Central memory CD8-positive, alpha-beta T cell (primary cell): ENCODE data around the gene KIF17.

ENCODE experiments used
- ATAC-seq: fragments of 150-1000 bp; cut with Tn5 transposase; replicated peaks from 2 replicates; pipeline ENCODE4 v1.10.0; 2022; ENCODE audit warnings: mild to moderate bottlenecking, moderate FRiP score, moderate number of reproducible peaks; ENCODE audit not compliant: poor library complexity, severe bottlenecking; ENCODE audit errors: extremely low read depth
- DNase-seq, 2 donors: peaks; one replicate each; pipeline ENCODE4 v3.0.0; 2021; ENCODE audit warnings: low spot score in 2 of 2
- H3K27ac Mint-ChIP-seq: one replicate; pipeline ENCODE4 v1.8.0; 2022; ENCODE audit warnings: low read depth, mild to moderate bottlenecking, moderate library complexity, mixed read lengths
- H3K27me3 Mint-ChIP-seq: one replicate; pipeline ENCODE4 v1.8.0; 2022; ENCODE audit warnings: mixed read lengths
- H3K36me3 Mint-ChIP-seq: one replicate; pipeline ENCODE4 v1.8.0; 2022; ENCODE audit warnings: mild to moderate bottlenecking, moderate library complexity, mixed read lengths; ENCODE audit not compliant: insufficient read depth
- H3K4me1 Mint-ChIP-seq: one replicate; pipeline ENCODE4 v1.8.0; 2022; ENCODE audit warnings: mixed read lengths
- H3K4me3 Mint-ChIP-seq: one replicate; pipeline ENCODE4 v1.8.0; 2022; ENCODE audit warnings: mild to moderate bottlenecking, moderate library complexity, mixed read lengths
- H3K9me3 Mint-ChIP-seq: one replicate; pipeline ENCODE4 v1.8.0; 2022; ENCODE audit warnings: mixed read lengths

KIF17 gene

DNA sequence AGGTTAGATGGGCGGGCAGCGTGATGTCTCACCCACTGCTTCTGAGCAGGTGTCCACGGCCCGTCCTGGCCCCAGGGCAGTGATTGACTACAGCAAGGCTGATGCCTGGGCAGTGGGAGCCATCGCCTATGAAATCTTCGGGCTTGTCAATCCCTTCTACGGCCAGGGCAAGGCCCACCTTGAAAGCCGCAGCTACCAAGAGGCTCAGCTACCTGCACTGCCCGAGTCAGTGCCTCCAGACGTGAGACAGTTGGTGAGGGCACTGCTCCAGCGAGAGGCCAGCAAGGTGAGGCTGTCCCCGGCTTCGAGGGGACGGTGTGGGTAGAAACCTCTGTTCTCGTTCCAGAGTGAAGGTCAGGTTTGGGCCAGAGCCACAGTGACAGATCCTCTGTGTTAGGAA, 68.9 kb downstream of the KIF17 start:
- H3K9me3 Mint-ChIP-seq = no peaks in the 10 kb centered on the region

DNA sequence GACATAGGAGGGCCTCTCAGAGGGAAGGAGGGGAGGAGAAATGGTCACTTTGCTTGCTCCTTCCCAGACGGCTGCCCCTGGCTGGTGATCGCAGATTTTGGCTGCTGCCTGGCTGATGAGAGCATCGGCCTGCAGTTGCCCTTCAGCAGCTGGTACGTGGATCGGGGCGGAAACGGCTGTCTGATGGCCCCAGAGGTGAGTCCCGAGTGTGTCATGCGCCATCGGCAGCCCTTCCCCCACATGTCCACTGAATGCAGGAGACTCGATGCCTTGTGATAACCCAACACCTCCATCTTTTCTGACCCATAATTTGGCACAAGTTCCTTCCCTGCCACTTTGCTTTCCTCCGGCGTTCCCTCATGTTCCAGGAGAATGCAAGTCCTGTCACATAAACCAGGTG, 69.4 kb downstream of the KIF17 start:
- no peak for DNase-seq
- peaks cover 43% of the 10 kb centered on the region for H3K36me3 Mint-ChIP-seq
- H3K27me3 Mint-ChIP-seq = no peaks in the 10 kb centered on the region
- no peak overlapping the region for H3K4me3 Mint-ChIP-seq
- ATAC-seq = no peak
- H3K4me1 Mint-ChIP-seq = no peaks in the 10 kb centered on the region
- H3K27ac Mint-ChIP-seq = no peak overlapping the region
- H3K9me3 Mint-ChIP-seq = no peaks in the 10 kb centered on the region

More for the DNA sequence above, 68.9 kb downstream of the KIF17 start:
- Mint-ChIP-seq H3K36me3 (peaks cover 47% of the 10 kb centered on the region), H3K27me3 (no peaks in the 10 kb centered on the region), H3K4me3 (no peak overlapping the region), H3K27ac (no peak overlapping the region), H3K4me1 (no peaks in the 10 kb centered on the region)
- ATAC-seq (no peak), DNase-seq (no peak)

GRCh38 chr1:20645414-20645813, 72.4 kb downstream of the KIF17 start:
- H3K27me3 Mint-ChIP-seq = no peaks in the 10 kb centered on the region
- DNase-seq = no peak
- H3K4me3 Mint-ChIP-seq = no peak overlapping the region
- peaks cover under 1% of the 10 kb centered on the region for H3K4me1 Mint-ChIP-seq
- H3K27ac Mint-ChIP-seq = no peak overlapping the region
- no peak for ATAC-seq
- no peaks in the 10 kb centered on the region for H3K9me3 Mint-ChIP-seq
- H3K36me3 Mint-ChIP-seq = peaks cover 20% of the 10 kb centered on the region

DNA sequence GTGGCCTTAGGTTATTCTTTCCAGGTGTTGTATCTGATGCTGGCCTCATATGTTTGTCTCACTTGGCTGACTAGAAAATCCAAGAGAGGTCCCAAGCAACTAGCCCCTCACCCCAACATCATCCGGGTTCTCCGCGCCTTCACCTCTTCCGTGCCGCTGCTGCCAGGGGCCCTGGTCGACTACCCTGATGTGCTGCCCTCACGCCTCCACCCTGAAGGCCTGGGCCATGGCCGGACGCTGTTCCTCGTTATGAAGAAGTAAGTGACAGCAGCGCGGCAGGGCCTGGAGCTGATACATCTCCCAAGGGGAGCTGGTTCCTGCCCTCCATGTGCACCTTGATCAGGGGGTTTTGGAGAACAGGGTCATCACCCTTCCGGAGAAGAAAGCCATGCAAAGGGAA, 73.4 kb downstream of the KIF17 start:
- ATAC-seq = no peak
- Mint-ChIP-seq H3K4me3 (no peak overlapping the region), H3K4me1 (peaks cover 6% of the 10 kb centered on the region), H3K36me3 (peaks cover 11% of the 10 kb centered on the region), H3K27me3 (no peaks in the 10 kb centered on the region), H3K27ac (no peak overlapping the region), H3K9me3 (no peaks in the 10 kb centered on the region)
- DNase-seq = no peak

GRCh38 chr1:20643080-20643479, 74.7 kb downstream of the KIF17 start:
- H3K36me3 Mint-ChIP-seq = peaks cover 8% of the 10 kb centered on the region
- H3K27me3 Mint-ChIP-seq = no peaks in the 10 kb centered on the region
- H3K27ac Mint-ChIP-seq = no peak overlapping the region
- H3K4me1 Mint-ChIP-seq = peaks cover 11% of the 10 kb centered on the region
- no peaks in the 10 kb centered on the region for H3K9me3 Mint-ChIP-seq
- DNase-seq = no peak
- H3K4me3 Mint-ChIP-seq = no peak overlapping the region
- ATAC-seq = no peak

DNA sequence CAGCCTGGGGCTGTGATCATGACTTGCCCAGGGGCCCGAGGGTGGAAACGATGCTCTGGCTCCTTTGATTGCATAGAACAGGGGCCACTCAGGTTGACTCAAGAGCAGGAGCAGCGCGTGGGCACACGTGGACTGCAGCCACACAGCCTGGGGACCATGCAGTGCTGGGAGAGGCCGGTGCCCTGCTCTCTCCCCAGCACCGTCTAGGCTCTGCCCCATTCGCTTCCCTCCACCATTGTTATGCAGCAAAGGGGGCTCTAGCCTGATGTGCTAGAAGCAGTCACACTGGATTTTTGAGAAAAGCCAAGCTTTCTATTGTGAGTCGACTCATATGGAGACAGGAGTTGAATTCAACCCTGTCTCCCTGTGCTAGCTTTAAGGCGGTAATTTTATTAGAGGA, 75.8 kb downstream of the KIF17 start:
- H3K27ac Mint-ChIP-seq = no peak overlapping the region
- no peaks in the 10 kb centered on the region for H3K27me3 Mint-ChIP-seq
- peaks cover 11% of the 10 kb centered on the region for H3K4me1 Mint-ChIP-seq
- H3K4me3 Mint-ChIP-seq = no peak overlapping the region
- peaks cover 11% of the 10 kb centered on the region for H3K36me3 Mint-ChIP-seq
- no peaks in the 10 kb centered on the region for H3K9me3 Mint-ChIP-seq
- DNase-seq (no peak), ATAC-seq (no peak)

DNA sequence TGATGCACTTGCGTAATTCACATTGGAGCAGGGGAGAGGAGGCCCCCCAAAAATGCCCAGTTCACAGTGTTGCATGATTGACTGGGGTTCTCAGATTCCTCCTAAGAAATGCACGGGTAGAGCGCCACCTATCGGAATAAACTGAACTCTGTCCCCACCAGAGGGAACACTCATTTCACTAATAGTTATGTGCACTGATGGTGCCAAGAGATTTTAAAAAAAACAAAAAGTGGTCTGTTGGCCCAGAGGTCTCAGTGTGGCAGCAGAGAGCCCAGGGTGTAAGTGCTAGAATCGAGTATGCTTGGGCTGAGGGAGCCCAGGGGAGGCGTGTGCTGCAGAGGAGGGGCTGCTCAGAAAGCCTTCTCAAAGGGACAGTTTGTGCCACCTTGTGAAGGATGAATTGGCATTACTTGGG, 77.6 kb downstream of the KIF17 start:
- Mint-ChIP-seq H3K4me3 (no peak overlapping the region), H3K27me3 (no peaks in the 10 kb centered on the region), H3K36me3 (peaks cover 8% of the 10 kb centered on the region), H3K9me3 (no peaks in the 10 kb centered on the region), H3K4me1 (peaks cover 17% of the 10 kb centered on the region), H3K27ac (peak overlapping the region; percentile 27)
- ATAC-seq (peak; percentile 43), DNase-seq (peak; percentile 44)

GRCh38 chr1:20636785-20637347, 80.9 kb downstream of the KIF17 start:
- Mint-ChIP-seq H3K36me3 (peaks cover 12% of the 10 kb centered on the region), H3K9me3 (no peaks in the 10 kb centered on the region), H3K27me3 (no peaks in the 10 kb centered on the region), H3K27ac (no peak overlapping the region), H3K4me3 (no peak overlapping the region), H3K4me1 (peaks cover 29% of the 10 kb centered on the region)
- no peak for DNase-seq
- no peak for ATAC-seq

DNA sequence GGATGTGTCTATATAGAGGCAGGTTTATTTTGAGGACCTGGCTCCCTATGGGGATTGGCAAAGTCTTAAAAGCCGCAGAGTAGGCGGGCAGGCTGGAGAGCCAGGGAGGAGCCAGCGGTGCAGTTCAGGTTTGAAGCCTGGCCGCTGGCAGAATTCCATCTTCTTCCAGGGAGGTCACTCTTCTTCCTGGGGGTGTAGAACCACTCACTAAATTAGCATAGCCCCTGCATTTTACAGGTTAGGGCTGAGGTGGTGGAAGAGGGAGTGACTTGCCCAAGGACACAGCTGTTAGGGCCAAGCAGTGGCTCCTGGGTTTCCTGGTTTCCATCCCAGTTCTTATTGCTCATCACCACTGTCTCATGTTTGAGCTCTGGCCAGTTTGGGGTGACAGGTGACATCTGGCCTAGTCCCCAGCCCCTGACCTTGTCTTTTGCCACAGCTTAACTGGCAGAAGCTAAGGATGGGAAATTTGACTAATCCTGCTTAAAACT, 83.2 kb downstream of the KIF17 start:
- H3K4me3 Mint-ChIP-seq = peak overlapping the region; percentile 88
- H3K4me1 Mint-ChIP-seq = peaks cover 23% of the 10 kb centered on the region
- DNase-seq = no peak
- no peaks in the 10 kb centered on the region for H3K9me3 Mint-ChIP-seq
- no peaks in the 10 kb centered on the region for H3K27me3 Mint-ChIP-seq
- H3K27ac Mint-ChIP-seq = peak overlapping the region; percentile 61
- peak; percentile 30 for ATAC-seq
- H3K36me3 Mint-ChIP-seq = peaks cover 12% of the 10 kb centered on the region

DNA sequence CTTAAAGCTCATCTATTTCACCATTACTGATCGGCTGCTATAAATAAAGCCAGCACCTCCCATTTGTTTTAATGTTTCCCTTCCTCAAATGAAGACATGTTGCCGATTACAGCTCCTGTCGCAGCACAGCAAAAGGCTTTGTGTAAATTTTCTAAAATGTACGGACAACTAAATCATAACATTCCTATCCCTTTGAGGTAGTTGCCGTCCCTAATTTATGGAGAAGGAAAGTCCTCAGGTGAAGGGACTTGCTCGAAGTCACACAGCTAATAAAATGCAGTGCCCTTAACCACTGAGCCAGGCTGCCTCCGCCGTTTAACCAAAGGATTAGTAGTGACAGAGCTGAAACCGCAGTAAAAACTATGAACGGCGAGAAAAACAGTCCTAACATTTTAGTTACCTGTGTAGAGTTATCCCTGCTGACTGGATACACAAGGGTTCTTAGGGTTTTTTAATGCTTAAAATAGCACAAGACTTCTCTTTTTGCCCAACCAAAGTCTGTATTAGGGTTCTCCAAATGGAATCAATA, 83.7 kb downstream of the KIF17 start:
- Mint-ChIP-seq H3K27ac (peak overlapping the region; percentile 61), H3K4me1 (peaks cover 21% of the 10 kb centered on the region), H3K27me3 (no peaks in the 10 kb centered on the region), H3K36me3 (peaks cover 12% of the 10 kb centered on the region), H3K9me3 (no peaks in the 10 kb centered on the region), H3K4me3 (peak overlapping the region; percentile 88)
- ATAC-seq = peak; percentile 10
- DNase-seq = no peak

DNA sequence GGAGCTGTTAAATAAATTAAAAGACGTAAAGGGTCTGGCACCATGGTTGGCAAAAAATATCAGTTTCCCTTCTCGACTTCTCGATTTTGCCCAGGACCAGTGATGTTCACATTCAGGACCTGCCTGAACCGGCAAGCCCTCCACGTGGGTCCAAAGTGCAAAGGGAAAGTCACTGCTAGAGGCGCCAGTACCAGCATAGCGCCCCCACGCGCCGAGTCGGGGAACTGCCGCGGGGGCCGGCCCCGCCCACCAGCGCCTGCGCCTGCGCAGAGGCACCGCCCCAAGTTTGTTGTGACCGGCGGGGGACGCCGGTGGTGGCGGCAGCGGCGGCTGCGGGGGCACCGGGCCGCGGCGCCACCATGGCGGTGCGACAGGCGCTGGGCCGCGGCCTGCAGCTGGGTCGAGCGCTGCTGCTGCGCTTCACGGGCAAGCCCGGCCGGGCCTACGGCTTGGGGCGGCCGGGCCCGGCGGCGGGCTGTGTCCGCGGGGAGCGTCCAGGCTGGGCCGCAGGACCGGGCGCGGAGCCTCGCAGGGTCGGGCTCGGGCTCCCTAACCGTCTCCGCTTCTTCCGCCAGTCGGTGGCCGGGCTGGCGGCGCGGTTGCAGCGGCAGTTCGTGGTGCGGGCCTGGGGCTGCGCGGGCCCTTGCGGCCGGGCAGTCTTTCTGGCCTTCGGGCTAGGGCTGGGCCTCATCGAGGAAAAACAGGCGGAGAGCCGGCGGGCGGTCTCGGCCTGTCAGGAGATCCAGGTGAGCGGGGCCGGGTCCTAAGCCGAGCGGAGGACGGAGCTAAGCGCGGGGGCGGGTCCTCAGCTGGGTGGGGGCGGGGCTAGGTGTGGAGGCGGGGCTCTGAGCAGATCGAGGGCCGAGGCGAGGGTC, 84.4 kb downstream of the KIF17 start, which contains the start of gene PINK1:
Gene PINK1 (plus strand): TSS at position 269 of the 875 bp plus-strand sequence. CDS start 91 bp downstream, at position 360.
- peak within 1 kb of the TSS; percentile 61 for H3K27ac Mint-ChIP-seq
- peaks cover 18% of the 10 kb centered on the region for H3K4me1 Mint-ChIP-seq
- H3K36me3 Mint-ChIP-seq = peaks cover 12% of the 10 kb centered on the region
- H3K4me3 Mint-ChIP-seq = peak within 1 kb of the TSS; percentile 88
- H3K9me3 Mint-ChIP-seq = no peaks in the 10 kb centered on the region
- no peaks in the 10 kb centered on the region for H3K27me3 Mint-ChIP-seq
- DNase-seq (peak; percentile 90 to 98), ATAC-seq (peak; percentile 90)

DNA sequence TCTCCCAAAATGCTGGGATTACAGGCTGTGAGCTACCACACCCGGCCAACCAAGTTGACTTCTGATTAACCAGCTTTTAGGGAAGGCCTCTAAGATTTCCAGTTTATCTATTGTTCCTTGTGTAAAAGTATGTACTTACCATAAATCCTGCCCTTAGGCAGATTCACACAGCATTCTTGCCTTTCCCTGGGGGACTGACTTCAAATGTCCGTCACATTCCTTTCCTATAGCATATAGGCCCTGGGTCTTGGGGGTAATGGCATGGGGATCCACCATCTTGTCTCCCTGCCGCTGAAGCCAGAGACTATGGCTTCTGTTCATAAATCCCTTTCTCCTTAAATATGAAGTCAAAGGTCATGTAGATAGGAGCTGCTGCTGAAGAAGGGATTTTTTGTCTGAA, 85.4 kb downstream of the KIF17 start:
- DNase-seq (no peak), ATAC-seq (no peak)
- peak overlapping the region; percentile 88 for H3K4me3 Mint-ChIP-seq
- no peaks in the 10 kb centered on the region for H3K27me3 Mint-ChIP-seq
- H3K36me3 Mint-ChIP-seq = peaks cover 9% of the 10 kb centered on the region
- H3K9me3 Mint-ChIP-seq = no peaks in the 10 kb centered on the region
- H3K4me1 Mint-ChIP-seq = peaks cover 18% of the 10 kb centered on the region
- H3K27ac Mint-ChIP-seq = no peak overlapping the region

GRCh38 chr1:20630729-20631128, 87.1 kb downstream of the KIF17 start:
- Mint-ChIP-seq H3K27me3 (no peaks in the 10 kb centered on the region), H3K9me3 (no peaks in the 10 kb centered on the region), H3K4me1 (peaks cover 12% of the 10 kb centered on the region), H3K27ac (no peak overlapping the region), H3K36me3 (peaks cover 4% of the 10 kb centered on the region), H3K4me3 (no peak overlapping the region)
- ATAC-seq (no peak), DNase-seq (no peak)
